DND-41 (cell line): Measurements from ENCODE around the gene CACNA1D.

Source experiments
- CTCF ChIP-seq: IDR thresholded peaks from 2 replicates; pipeline ENCODE4 v1.5.1; 2012; ENCODE audit warnings: borderline replicate concordance, low read length, moderate library complexity, mild to moderate bottlenecking; ENCODE audit not compliant: poor library complexity, severe bottlenecking; ENCODE audit errors: extremely low read depth
- EZH2 ChIP-seq: IDR thresholded peaks from 3 replicates; pipeline ENCODE4 v1.6.1; 2012; ENCODE audit warnings: borderline replicate concordance, low read depth, mild to moderate bottlenecking, moderate library complexity, low read length, inconsistent platforms; ENCODE audit not compliant: severe bottlenecking

- peak; percentile 32 for TF ChIP-seq CTCF
- TF ChIP-seq EZH2: no peak
These were observed 183.0 kb downstream of the CACNA1D start for GRCh38 chr3:53677413-53677812.
